Measurements from ENCODE around the gene SLC7A7. TPM values are rescaled to one million over a fixed set of nuclear protein-coding genes. Genes with fewer than 3 reads are reported as not detected.

The SLC7A7 gene
- total RNA-seq, 4 donors from 2014 or later = 0.68 to 5.3 (median 2.2) TPM

GRCh38 chr14:22846811-22847307, 31.6 kb upstream of the SLC7A7 start:
- intact Hi-C loops (cut with DNase I; ENCODE audit: low total_unique reads) = no loop called here
- TF ChIP-seq POLR2A (IDR thresholded peaks at IDR 0.05) = no peak
- no peak for TF ChIP-seq CTCF (IDR thresholded peaks at IDR 0.05 in 4 of 5, conservative IDR thresholded peaks at IDR 0.05 in 1 of 5)
- in situ Hi-C loops (cut with MboI; ENCODE audit: low sequenced_read_pairs in 4 of 4) = no loop called here
- no peaks in the 10 kb centered on the region for H3K9me3 ChIP-seq
- H3K4me1 ChIP-seq = peaks cover 39 to 43% of the 10 kb centered on the region in 2 donors
- H3K27me3 ChIP-seq = no peaks in the 10 kb centered on the region
- DNase-seq (no peak), ATAC-seq (no peak)
- no peak overlapping the region for H3K4me3 ChIP-seq
- peaks cover 0 to 5% of the 10 kb centered on the region in 2 donors for H3K36me3 ChIP-seq
- H3K27ac ChIP-seq = peak overlapping the region in 3 of 4 donors; percentile 18 to 69 (median 51)

- peaks cover 31 to 36% of the 10 kb centered on the region in 2 donors for H3K4me1 ChIP-seq
- in situ Hi-C loops (cut with MboI; ENCODE audit: low sequenced_read_pairs in 4 of 4) = no loop called here
These were observed 30.8 kb upstream of the SLC7A7 start for GRCh38 chr14:22845821-22846625.

GRCh38 chr14:22845103-22845394, 29.8 kb upstream of the SLC7A7 start:
- no peak for ATAC-seq
- H3K27ac ChIP-seq = no peak overlapping the region

More at GRCh38 chr14:22845821-22846625, 30.8 kb upstream of the SLC7A7 start:
- Histone ChIP-seq H3K4me3 (no peak overlapping the region), H3K27ac (peak overlapping the region in 2 of 4 donors; percentile 18 to 51), H3K9me3 (no peaks in the 10 kb centered on the region), H3K27me3 (no peaks in the 10 kb centered on the region), H3K36me3 (peaks cover 0 to 5% of the 10 kb centered on the region in 2 donors)
- intact Hi-C loops (cut with DNase I; ENCODE audit: low total_unique reads) = no loop called here
- TF ChIP-seq POLR2A (IDR thresholded peaks at IDR 0.05) (no peak), CTCF (IDR thresholded peaks at IDR 0.05 in 4 of 5, conservative IDR thresholded peaks at IDR 0.05 in 1 of 5) (no peak)
- no peak for ATAC-seq
- no peak for DNase-seq

GRCh38 chr14:22844221-22845102, 29.2 kb upstream of the SLC7A7 start:
- Histone ChIP-seq H3K4me3 (no peak overlapping the region), H3K4me1 (peaks cover 15 to 20% of the 10 kb centered on the region in 2 donors), H3K9me3 (no peaks in the 10 kb centered on the region), H3K36me3 (peaks cover 0 to 5% of the 10 kb centered on the region in 2 donors), H3K27me3 (no peaks in the 10 kb centered on the region), H3K27ac (no peak overlapping the region)
- TF ChIP-seq POLR2A (IDR thresholded peaks at IDR 0.05) (no peak), CTCF (IDR thresholded peaks at IDR 0.05 in 4 of 5, conservative IDR thresholded peaks at IDR 0.05 in 1 of 5) (no peak)
- intact Hi-C loops (cut with DNase I; ENCODE audit: low total_unique reads) = no loop called here
- in situ Hi-C loops (cut with MboI; ENCODE audit: low sequenced_read_pairs in 4 of 4) = no loop called here
- no peak for ATAC-seq
- DNase-seq = no peak

More at GRCh38 chr14:22845103-22845394, 29.8 kb upstream of the SLC7A7 start:
- TF ChIP-seq POLR2A (IDR thresholded peaks at IDR 0.05) (no peak), CTCF (IDR thresholded peaks at IDR 0.05 in 4 of 5, conservative IDR thresholded peaks at IDR 0.05 in 1 of 5) (no peak)
- H3K36me3 ChIP-seq = peaks cover 0 to 5% of the 10 kb centered on the region in 2 donors
- no peaks in the 10 kb centered on the region for H3K9me3 ChIP-seq
- H3K4me1 ChIP-seq = peaks cover 21 to 26% of the 10 kb centered on the region in 2 donors
- no peak overlapping the region for H3K4me3 ChIP-seq
- no peaks in the 10 kb centered on the region for H3K27me3 ChIP-seq
- DNase-seq = no peak
- in situ Hi-C loops (cut with MboI; ENCODE audit: low sequenced_read_pairs in 4 of 4) (no loop called here), intact Hi-C loops (cut with DNase I; ENCODE audit: low total_unique reads) (no loop called here)

Measured in gastrocnemius medialis (tissue), 4 donors.